ENCODE data around the gene PPM1H. TPM values are rescaled to one million over a fixed set of nuclear protein-coding genes. Genes with fewer than 3 reads are reported as not detected.

PPM1H gene
- total RNA-seq, 4 donors from 2014 or later, result 1.5 to 2.7 (median 2.3) TPM

DNA sequence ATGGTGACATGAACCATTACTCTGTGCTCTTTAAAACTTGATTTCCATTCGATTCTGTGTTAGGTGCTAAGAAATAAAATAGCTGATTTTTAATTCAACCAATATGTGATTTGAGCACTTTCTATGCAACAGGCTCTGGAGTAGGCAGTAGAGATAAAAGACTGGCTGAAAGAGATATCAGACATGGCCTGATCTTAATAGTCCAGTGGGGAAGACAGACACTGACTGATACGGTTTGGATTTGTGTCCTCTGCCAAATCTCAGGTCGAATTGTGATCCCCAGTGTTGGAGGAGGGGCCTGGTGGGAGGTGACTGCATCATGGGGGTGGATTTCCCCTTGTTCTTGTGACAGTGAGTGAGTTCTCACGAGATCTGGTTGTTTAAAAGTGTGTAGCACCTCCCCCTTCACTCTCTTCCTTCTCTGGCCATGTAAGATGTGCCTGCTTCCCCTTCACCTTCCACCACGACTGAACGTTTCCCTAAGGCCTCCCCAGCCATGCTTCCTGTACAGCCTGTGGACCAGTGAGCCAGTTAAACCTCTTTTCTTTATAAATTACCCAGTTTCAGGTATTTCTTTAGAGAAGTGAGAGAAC is 128.6 kb downstream of the PPM1H start:
- TF ChIP-seq, protein P1, sequence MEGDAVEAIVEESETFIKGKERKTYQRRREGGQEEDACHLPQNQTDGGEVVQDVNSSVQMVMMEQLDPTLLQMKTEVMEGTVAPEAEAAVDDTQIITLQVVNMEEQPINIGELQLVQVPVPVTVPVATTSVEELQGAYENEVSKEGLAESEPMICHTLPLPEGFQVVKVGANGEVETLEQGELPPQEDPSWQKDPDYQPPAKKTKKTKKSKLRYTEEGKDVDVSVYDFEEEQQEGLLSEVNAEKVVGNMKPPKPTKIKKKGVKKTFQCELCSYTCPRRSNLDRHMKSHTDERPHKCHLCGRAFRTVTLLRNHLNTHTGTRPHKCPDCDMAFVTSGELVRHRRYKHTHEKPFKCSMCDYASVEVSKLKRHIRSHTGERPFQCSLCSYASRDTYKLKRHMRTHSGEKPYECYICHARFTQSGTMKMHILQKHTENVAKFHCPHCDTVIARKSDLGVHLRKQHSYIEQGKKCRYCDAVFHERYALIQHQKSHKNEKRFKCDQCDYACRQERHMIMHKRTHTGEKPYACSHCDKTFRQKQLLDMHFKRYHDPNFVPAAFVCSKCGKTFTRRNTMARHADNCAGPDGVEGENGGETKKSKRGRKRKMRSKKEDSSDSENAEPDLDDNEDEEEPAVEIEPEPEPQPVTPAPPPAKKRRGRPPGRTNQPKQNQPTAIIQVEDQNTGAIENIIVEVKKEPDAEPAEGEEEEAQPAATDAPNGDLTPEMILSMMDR (IDR thresholded peaks at IDR 0.05; ENCODE audit: low read depth), result no peak

DNA sequence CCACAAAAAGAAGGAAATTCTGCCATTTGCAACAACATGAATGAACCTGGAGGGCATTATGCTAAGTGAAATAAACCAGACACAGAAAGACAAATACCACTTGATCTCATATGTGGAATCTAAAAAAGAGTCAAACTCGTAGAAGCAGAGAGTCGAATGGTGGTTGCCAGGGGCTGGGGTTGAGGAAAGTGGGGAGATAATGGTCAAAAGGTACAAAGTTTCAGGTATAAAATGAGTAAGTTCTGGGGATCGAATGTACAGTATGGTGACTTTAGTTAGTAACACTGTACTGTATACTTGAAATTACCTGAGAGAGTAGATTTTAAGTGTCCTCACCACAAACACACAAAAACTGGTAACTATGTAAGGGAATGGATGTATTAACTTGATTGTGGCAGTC is 129.4 kb downstream of the PPM1H start:
- TF ChIP-seq, protein P1 (IDR thresholded peaks at IDR 0.05; ENCODE audit: low read depth), result no peak

DNA sequence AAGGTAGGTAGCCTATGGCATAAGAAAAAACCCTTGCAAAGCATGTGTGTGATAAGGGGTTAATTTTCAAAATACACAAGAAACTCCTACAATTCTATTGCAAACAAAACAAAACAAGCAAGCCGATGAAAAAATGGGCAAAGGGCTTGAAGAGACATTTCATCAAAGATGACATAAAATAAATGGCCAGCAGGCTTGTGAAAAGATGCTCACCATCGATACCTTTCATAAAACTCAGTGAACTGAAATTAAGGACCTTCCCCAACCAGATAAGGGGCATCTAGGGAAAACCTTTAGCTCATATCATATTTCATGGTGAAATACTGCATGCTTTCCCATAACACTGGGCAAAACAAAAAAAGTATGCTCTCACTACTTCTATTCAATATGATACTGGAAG is 131.2 kb downstream of the PPM1H start:
- TF ChIP-seq, protein P1 (IDR thresholded peaks at IDR 0.05; ENCODE audit: low read depth), result no peak

DNA sequence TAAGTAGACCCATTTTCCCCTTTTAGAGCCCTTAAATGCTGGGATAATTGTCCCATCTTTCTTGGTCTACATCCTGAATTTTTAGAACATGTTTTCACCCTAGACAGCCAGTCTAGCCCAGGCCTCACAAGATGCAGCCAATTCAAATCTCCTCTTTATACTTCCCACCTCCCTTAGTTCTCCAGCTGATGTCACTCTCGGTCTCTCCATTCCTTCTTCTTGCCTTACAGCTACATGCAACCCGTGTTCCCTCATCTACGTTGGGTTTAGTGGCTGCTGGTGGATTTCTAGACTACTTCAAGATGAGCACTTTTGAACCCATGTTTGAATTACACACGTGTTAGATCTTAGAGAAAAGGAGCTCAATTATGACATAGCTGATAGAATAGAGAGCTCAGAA is 132.0 kb downstream of the PPM1H start:
- TF ChIP-seq, protein P1 (IDR thresholded peaks at IDR 0.05; ENCODE audit: low read depth), result no peak

DNA sequence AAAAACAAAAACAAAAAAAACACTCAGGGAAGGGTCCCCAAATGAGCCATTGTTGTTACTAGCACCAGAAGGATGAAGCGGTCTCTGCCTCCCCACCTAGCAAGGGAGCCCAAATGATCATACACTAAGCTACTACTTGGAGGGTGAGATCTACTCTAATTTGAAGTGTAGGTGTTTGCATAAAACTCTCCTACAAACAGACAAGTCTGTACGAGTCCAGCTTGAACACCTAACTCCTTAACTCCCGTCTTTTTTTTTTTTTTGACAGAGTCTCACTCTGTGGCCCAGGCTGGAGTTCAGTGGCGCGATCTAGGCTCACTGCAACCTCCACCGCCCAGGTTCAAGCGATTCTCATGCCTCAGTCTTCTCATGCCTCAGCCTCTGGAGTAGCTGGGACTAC is 132.6 kb downstream of the PPM1H start:
- TF ChIP-seq, protein P1 (IDR thresholded peaks at IDR 0.05; ENCODE audit: low read depth), result no peak

DNA sequence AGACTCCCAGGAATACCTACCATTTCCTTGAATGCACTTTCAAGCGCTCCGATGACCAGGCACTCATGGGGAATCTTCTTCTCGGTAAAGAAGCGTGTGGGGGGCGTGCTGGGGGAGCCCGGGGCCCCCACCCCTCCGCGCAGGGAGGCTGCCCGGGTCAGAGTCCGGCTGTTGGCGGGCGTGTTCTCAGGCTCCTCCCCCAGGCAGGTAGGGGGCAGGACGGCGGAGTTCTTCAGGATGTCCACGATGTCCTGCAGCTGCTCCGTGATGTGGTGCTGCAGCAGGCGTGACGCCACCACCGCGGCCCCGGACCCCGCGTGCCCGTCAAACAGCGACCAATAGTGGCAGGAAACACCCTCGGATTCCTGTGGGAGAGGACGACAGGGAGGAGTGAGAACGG is 133.2 kb downstream of the PPM1H start:
- TF ChIP-seq, protein P1 (IDR thresholded peaks at IDR 0.05; ENCODE audit: low read depth), result no peak

DNA sequence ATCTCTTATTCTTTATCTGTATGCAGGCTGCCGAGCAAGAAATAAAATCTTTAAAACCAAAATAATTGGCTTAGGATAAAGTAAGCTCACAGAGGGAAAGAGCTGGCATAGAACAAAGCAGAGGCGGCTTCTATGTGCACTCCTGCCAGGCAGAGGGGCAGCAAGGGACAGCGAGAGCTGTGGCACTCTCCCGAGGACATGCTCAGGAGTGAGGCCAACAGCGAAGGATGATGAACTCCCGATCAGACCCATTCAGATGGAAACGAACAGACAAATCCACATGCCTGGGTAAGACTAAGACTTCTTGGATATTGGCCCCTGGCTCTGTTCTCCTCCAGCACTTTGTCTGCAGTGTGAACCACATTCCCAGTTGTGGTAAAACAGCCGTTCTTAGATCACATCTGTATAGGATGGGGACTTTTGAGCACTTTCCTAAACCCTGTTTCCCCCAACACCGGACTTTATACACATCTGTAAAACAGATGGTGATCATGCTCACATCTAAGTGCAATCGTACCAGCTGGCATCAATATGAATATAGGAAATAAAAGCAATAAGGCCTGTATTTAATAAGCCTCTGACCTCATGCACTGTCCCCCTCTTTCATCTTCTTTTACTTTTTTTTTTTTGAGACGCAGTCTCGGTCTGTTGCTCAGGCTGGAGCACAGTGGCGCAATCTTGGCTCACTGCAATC is 134.1 kb downstream of the PPM1H start:
- TF ChIP-seq, protein P1 (IDR thresholded peaks at IDR 0.05; ENCODE audit: low read depth), result no peak

Data from subcutaneous adipose tissue (tissue), 4 donors.